ENCODE data around the gene NOP16. TPM values are rescaled to one million over a fixed set of nuclear protein-coding genes. Genes with fewer than 3 reads are reported as not detected.

NOP16 gene
- total RNA-seq, 4 donors from 2014 or later = 7.5 to 8.4 (median 8.2) TPM

DNA sequence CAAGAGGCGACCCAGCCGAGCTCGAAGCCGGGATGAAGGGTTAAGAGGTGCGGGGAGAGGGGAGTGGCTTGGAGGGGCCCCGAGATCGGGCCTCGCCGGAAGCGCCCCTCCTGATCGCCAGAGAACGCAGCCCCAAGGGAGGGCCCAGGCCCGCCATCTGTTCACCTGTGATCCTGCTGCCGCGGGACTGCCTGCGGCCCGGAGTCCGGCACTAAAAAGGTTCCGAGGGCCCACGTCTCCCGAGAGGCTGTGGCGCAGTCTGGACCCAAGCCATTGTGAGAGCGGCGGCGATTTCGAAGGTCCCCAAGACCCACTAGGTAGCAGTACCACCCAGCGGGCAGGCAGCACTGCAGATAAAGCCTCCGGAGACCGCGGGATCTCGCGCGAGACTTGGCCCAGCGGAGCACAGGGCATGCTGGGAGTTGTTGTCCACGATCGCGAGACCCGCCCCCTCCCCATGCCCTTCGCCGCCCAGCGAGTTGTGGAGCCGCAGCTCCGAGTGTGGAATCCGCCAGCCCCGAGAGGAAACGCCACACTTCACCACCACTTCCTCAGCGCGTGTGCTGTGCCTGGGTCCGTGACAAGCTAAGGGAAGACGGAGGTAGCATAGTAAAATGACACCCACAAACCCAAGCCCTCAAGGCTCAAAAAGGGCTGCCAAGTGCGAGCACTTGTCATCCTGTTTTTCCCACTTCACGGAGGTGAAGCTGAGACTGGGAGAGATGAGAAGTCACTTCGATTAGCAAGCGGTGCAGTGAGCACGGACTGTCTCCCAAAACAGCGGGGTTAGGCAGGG, 26.8 kb downstream of the NOP16 start, which contains the start of gene KIAA1191:
TSS of gene KIAA1191 (minus strand) at position 328 of the 796 bp plus-strand sequence. CDS start 2,256 bp downstream, outside the sequence.
- TF ChIP-seq, protein P1, sequence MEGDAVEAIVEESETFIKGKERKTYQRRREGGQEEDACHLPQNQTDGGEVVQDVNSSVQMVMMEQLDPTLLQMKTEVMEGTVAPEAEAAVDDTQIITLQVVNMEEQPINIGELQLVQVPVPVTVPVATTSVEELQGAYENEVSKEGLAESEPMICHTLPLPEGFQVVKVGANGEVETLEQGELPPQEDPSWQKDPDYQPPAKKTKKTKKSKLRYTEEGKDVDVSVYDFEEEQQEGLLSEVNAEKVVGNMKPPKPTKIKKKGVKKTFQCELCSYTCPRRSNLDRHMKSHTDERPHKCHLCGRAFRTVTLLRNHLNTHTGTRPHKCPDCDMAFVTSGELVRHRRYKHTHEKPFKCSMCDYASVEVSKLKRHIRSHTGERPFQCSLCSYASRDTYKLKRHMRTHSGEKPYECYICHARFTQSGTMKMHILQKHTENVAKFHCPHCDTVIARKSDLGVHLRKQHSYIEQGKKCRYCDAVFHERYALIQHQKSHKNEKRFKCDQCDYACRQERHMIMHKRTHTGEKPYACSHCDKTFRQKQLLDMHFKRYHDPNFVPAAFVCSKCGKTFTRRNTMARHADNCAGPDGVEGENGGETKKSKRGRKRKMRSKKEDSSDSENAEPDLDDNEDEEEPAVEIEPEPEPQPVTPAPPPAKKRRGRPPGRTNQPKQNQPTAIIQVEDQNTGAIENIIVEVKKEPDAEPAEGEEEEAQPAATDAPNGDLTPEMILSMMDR (IDR thresholded peaks at IDR 0.05) = peak in 5 of 6 experiments; percentile 7 to 47 (median 25)
- TF ChIP-seq POLR2A (IDR thresholded peaks at IDR 0.05) = peak; percentile 77 to 92
- H3K27me3 ChIP-seq = no peaks in the 10 kb centered on the region
- H3K4me1 ChIP-seq = peaks cover 0 to 26% (median 14%) of the 10 kb centered on the region in 4 donors
- peaks cover 0 to 19% (median 0%) of the 10 kb centered on the region in 3 donors for H3K36me3 ChIP-seq
- DNase-seq = peak; percentile 96 to 99 (median 98)
- H3K27ac ChIP-seq = peak within 1 kb of the TSS; percentile 76 to 84 (median 79)
- H3K9me3 ChIP-seq = no peaks in the 10 kb centered on the region
- H3K4me3 ChIP-seq = peak within 1 kb of the TSS; percentile 82 to 98 (median 90)

DNA sequence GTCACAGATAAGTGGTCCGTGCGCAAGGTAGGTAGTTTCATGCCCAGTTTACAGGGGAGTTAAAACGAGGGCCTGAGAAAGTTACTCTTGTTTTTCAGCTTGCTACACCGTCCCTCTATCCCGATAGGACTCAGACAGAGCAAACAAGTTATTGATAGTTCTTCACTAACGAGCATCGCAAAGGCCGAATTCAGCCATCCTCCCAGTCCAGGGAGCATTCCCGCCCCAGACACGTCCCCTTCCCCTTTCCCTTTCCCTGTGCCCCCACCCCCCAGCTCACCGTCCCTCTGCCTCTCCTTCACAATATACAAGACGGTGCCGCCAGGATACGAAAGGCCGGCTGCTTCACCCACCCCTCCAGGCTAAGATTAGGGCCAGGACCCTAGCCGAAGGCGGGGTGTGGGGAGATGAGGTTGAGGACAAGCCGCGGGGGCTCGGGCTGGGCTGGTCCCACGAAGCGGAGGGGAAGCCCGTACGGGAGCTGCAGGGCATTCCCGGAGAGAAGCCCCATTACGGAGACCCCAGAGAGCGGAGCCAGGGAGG, 27.4 kb downstream of the NOP16 start:
- peaks cover 0 to 19% (median 0%) of the 10 kb centered on the region in 3 donors for H3K36me3 ChIP-seq
- peaks cover 0 to 25% (median 12%) of the 10 kb centered on the region in 4 donors for H3K4me1 ChIP-seq
- H3K4me3 ChIP-seq = peak overlapping the region; percentile 82 to 98 (median 90)
- H3K27me3 ChIP-seq = no peaks in the 10 kb centered on the region
- DNase-seq = peak in 2 of 3 donors; percentile 35 to 59
- no peaks in the 10 kb centered on the region for H3K9me3 ChIP-seq
- TF ChIP-seq POLR2A (IDR thresholded peaks at IDR 0.05) = no peak
- TF ChIP-seq, protein P1 (IDR thresholded peaks at IDR 0.05) = no peak
- H3K27ac ChIP-seq = peak overlapping the region; percentile 76 to 84 (median 79)

DNA sequence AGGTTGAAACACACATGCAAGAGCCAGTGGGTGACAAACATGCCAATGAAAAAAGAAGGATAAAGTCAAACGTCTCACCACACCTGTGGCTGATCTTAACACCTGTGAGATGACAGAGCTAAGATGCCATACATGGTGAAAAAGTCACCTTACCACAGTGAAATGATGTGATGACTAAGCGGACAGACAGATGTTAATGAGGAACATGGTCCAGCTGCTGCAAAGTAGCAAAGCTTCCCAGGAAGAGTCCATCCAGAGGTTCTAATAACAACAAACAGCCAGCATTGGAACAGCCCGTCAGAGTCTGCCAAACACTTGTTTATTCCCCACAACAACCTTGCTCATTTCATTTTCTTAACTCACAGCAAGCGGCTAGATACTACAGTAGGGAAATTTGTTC, 28.7 kb downstream of the NOP16 start:
- peaks cover 0 to 29% (median 0%) of the 10 kb centered on the region in 3 donors for H3K36me3 ChIP-seq
- H3K4me3 ChIP-seq = no peak overlapping the region
- peaks cover 0 to 17% (median 5%) of the 10 kb centered on the region in 4 donors for H3K4me1 ChIP-seq
- no peaks in the 10 kb centered on the region for H3K27me3 ChIP-seq
- H3K9me3 ChIP-seq = no peaks in the 10 kb centered on the region
- DNase-seq = no peak
- TF ChIP-seq, protein P1 (IDR thresholded peaks at IDR 0.05) = no peak
- no peak for TF ChIP-seq POLR2A (IDR thresholded peaks at IDR 0.05)
- no peak overlapping the region for H3K27ac ChIP-seq

DNA sequence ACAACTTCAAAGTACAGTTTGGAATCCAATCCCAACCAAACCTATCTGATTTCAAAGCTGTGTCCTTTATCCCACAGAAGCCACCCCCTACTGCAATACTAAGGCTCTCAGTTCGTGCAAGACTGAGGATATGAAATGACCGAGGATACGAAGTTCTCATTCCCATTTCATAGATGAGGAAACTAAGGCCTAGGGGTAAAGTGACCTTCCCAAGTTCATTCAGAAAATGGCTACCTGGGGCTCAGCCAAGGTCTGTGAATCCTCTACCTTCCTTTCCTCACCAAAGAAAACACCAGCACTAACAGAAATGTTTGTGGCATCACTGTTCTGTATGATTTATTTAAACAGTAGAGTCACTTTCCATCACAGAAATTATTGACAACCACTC, 32.2 kb downstream of the NOP16 start:
- no peaks in the 10 kb centered on the region for H3K27me3 ChIP-seq
- no peaks in the 10 kb centered on the region for H3K9me3 ChIP-seq
- no peak for DNase-seq
- TF ChIP-seq, protein P1 (IDR thresholded peaks at IDR 0.05) = no peak
- no peak for TF ChIP-seq POLR2A (IDR thresholded peaks at IDR 0.05)
- H3K4me1 ChIP-seq = peaks cover 0 to 10% (median 4%) of the 10 kb centered on the region in 4 donors
- no peak overlapping the region for H3K27ac ChIP-seq
- peaks cover 0 to 63% (median 0%) of the 10 kb centered on the region in 3 donors for H3K36me3 ChIP-seq
- H3K4me3 ChIP-seq = no peak overlapping the region

DNA sequence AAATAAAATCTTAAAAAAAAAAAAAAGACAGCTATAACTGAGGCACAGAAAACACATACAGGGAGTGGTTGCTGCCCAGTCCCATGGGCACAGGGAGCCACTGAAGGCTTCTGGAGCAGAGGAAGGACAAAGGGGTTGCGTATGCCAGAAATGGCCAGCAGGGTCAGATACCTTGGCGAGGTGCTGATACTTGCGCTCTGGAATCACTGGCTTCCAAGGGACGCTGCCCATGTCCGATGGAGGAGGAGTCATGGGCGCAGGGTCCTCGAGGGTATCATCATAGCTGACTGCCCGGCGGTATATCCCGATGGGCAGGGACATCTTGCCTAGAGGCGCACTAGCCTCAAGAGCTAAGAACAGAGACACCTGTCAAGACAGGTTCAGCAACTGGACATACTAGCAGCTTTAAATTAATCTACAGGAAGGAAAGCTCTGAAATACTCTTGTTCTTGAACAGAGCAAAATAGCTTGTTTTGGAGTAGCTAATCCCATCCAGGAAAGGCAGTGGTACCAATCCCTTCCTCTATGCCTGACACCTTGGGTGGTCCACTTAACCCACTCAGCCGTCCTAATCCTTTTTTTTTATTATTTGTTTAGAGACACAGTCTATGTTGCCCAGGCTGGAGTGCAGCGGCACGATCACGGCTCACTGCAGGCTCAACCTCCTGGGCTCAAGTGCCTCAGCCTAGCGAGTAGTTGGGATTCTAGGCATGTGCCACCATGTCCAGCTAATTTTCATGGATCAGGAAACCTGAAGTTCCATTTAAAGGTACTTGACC, 32.8 kb downstream of the NOP16 start:
- Histone ChIP-seq H3K9me3 (no peaks in the 10 kb centered on the region), H3K27ac (no peak overlapping the region), H3K4me3 (no peak overlapping the region), H3K27me3 (no peaks in the 10 kb centered on the region), H3K4me1 (peaks cover 0 to 9% (median 3%) of the 10 kb centered on the region in 4 donors), H3K36me3 (peaks cover 0 to 66% (median 0%) of the 10 kb centered on the region in 3 donors)
- TF ChIP-seq, protein P1 (IDR thresholded peaks at IDR 0.05) = no peak
- no peak for TF ChIP-seq POLR2A (IDR thresholded peaks at IDR 0.05)
- no peak for DNase-seq

All from Peyer's patch (tissue), 4 donors.